Astrocyte (in vitro differentiated cells and primary cell): ENCODE measurements around the gene KCNC1. TPM values are rescaled to one million over a fixed set of nuclear protein-coding genes. Genes with fewer than 3 reads are reported as not detected.
A peak's percentile ranks its signal among the peaks of the same experiment; 100 is the strongest.

Experiments
- DNase-seq: peaks from one replicate; pipeline ENCODE4 v3.0.0-alpha.2; 2010; ENCODE audit warnings: low read depth
- FAIRE-seq: peaks from 2 replicates; lab custom pipeline; 2011; peaks lifted over from hg19 to GRCh38; lab: Jason Lieb, UNC
- H2AFZ ChIP-seq: 2 replicates; pipeline ENCODE4 v1.6.0; 2012; ENCODE audit warnings: low read depth, low read length, inconsistent platforms
- H3K27ac ChIP-seq: 2 replicates; pipeline ENCODE4 v1.5.1; 2011; ENCODE audit warnings: low read depth, low read length, inconsistent platforms
- H3K27me3 ChIP-seq: 2 replicates; pipeline ENCODE4 v1.6.0; 2011; ENCODE audit warnings: low read length, inconsistent platforms; ENCODE audit not compliant: insufficient read depth
- H3K36me3 ChIP-seq: 2 replicates; pipeline ENCODE4 v1.5.1; 2011; ENCODE audit warnings: low read length, inconsistent platforms; ENCODE audit not compliant: insufficient read depth
- H3K4me1 ChIP-seq: 2 replicates; pipeline ENCODE4 v1.5.1; 2011; ENCODE audit warnings: low read length, inconsistent platforms; ENCODE audit not compliant: insufficient read depth
- H3K4me2 ChIP-seq: 2 replicates; pipeline ENCODE4 v1.6.0; 2012; ENCODE audit warnings: low read length, inconsistent platforms
- H3K4me3 ChIP-seq: 2 replicates; pipeline ENCODE4 v1.5.1; 2011; ENCODE audit warnings: low read depth, mild to moderate bottlenecking, low read length, inconsistent platforms; ENCODE audit not compliant: insufficient read depth
- H3K79me2 ChIP-seq: 2 replicates; pipeline ENCODE4 v1.6.0; 2012; ENCODE audit warnings: mild to moderate bottlenecking, low read length, inconsistent platforms; ENCODE audit not compliant: insufficient read depth
- H3K9ac ChIP-seq: 2 replicates; pipeline ENCODE4 v1.6.0; 2012; ENCODE audit warnings: mild to moderate bottlenecking, low read length, inconsistent platforms
- H3K9me3 ChIP-seq: 2 replicates; pipeline ENCODE4 v1.5.1; 2012; ENCODE audit warnings: low read depth, mild to moderate bottlenecking, low read length, inconsistent platforms; ENCODE audit not compliant: insufficient read depth
- H4K20me1 ChIP-seq: 2 replicates; pipeline ENCODE4 v1.6.0; 2012; ENCODE audit warnings: low read length, inconsistent platforms; ENCODE audit not compliant: insufficient read depth
- H3K27ac Mint-ChIP-seq: one replicate; pipeline ENCODE4 v1.8.0; 2021; ENCODE audit warnings: mild to moderate bottlenecking, mixed read lengths; ENCODE audit not compliant: unreplicated experiment
- H3K27me3 Mint-ChIP-seq: one replicate; pipeline ENCODE4 v1.8.0; 2021; ENCODE audit warnings: low read depth, mixed read lengths; ENCODE audit not compliant: unreplicated experiment
- H3K36me3 Mint-ChIP-seq: one replicate; pipeline ENCODE4 v1.8.0; 2021; ENCODE audit warnings: low read depth, mixed read lengths; ENCODE audit not compliant: unreplicated experiment
- H3K4me1 Mint-ChIP-seq: one replicate; pipeline ENCODE4 v1.8.0; 2021; ENCODE audit warnings: low read depth, mixed read lengths; ENCODE audit not compliant: unreplicated experiment
- H3K4me3 Mint-ChIP-seq: one replicate; pipeline ENCODE4 v1.8.0; 2021; ENCODE audit warnings: mild to moderate bottlenecking, moderate library complexity, mixed read lengths; ENCODE audit not compliant: unreplicated experiment
- H3K9me3 Mint-ChIP-seq: one replicate; pipeline ENCODE4 v1.8.0; 2021; ENCODE audit warnings: mild to moderate bottlenecking, mixed read lengths; ENCODE audit not compliant: unreplicated experiment
- CTCF ChIP-seq: IDR thresholded peaks from 2 replicates; pipeline ENCODE4 v1.5.1; 2011; ENCODE audit warnings: low read depth, mild to moderate bottlenecking, inconsistent platforms, low read length, moderate library complexity; ENCODE audit not compliant: insufficient read depth
- EZH2 ChIP-seq: IDR thresholded peaks from 2 replicates; pipeline ENCODE4 v1.6.1; 2012; ENCODE audit warnings: mild to moderate bottlenecking, low read length, inconsistent platforms; ENCODE audit not compliant: insufficient read depth
- total RNA-seq: library from RNA; stranded (reverse); gene quantifications from 2 replicates; pipeline ENCODE4 v1.2.1, GENCODE V29; 2021

The KCNC1 gene
- total RNA-seq, 1 donor from 2014 or later: 0.05 TPM

GRCh38 chr11:17827006-17827405 lies 92.4 kb downstream of the KCNC1 start:
- H3K9me3 Mint-ChIP-seq: no peaks in the 10 kb centered on the region
- Histone ChIP-seq H4K20me1 (no peaks in the 10 kb centered on the region), H3K9me3 (no peaks in the 10 kb centered on the region), H2AFZ (no peak overlapping the region), H3K36me3 (no peaks in the 10 kb centered on the region), H3K27ac (no peak overlapping the region), H3K4me3 (no peak overlapping the region), H3K4me1 (no peaks in the 10 kb centered on the region), H3K4me2 (no peak overlapping the region), H3K79me2 (no peaks in the 10 kb centered on the region), H3K9ac (no peak overlapping the region), H3K27me3 (no peaks in the 10 kb centered on the region)
- FAIRE-seq (no peak), DNase-seq (no peak)
- no peak overlapping the region for H3K27ac Mint-ChIP-seq
- no peak overlapping the region for H3K4me3 Mint-ChIP-seq
- H3K4me1 Mint-ChIP-seq: peaks cover 2% of the 10 kb centered on the region
- H3K27me3 Mint-ChIP-seq: peaks cover 5% of the 10 kb centered on the region
- TF ChIP-seq CTCF (peak; percentile 9), EZH2 (no peak)
- H3K36me3 Mint-ChIP-seq: no peaks in the 10 kb centered on the region

- Histone ChIP-seq H2AFZ (no peak overlapping the region), H3K9ac (no peak overlapping the region), H3K4me3 (no peak overlapping the region), H4K20me1 (no peaks in the 10 kb centered on the region), H3K27ac (no peak overlapping the region), H3K9me3 (no peaks in the 10 kb centered on the region), H3K36me3 (no peaks in the 10 kb centered on the region), H3K4me2 (no peak overlapping the region), H3K4me1 (no peaks in the 10 kb centered on the region), H3K79me2 (no peaks in the 10 kb centered on the region), H3K27me3 (no peaks in the 10 kb centered on the region)
- Mint-ChIP-seq H3K36me3 (no peaks in the 10 kb centered on the region), H3K4me3 (no peak overlapping the region), H3K4me1 (no peaks in the 10 kb centered on the region), H3K27me3 (peaks cover 5% of the 10 kb centered on the region), H3K9me3 (no peaks in the 10 kb centered on the region), H3K27ac (no peak overlapping the region)
- FAIRE-seq (no peak), DNase-seq (peak; percentile 72)
- TF ChIP-seq CTCF (no peak), EZH2 (no peak)
These were observed 93.8 kb downstream of the KCNC1 start for GRCh38 chr11:17828311-17828751.

GRCh38 chr11:17831228-17831627 lies 96.6 kb downstream of the KCNC1 start:
- no peak overlapping the region for H3K9ac ChIP-seq
- H4K20me1 ChIP-seq: no peaks in the 10 kb centered on the region
- no peak overlapping the region for H2AFZ ChIP-seq
- no peaks in the 10 kb centered on the region for H3K36me3 Mint-ChIP-seq
- H3K4me1 ChIP-seq: no peaks in the 10 kb centered on the region
- FAIRE-seq (no peak), DNase-seq (no peak)
- no peaks in the 10 kb centered on the region for H3K36me3 ChIP-seq
- no peaks in the 10 kb centered on the region for H3K27me3 ChIP-seq
- TF ChIP-seq CTCF (no peak), EZH2 (no peak)
- no peak overlapping the region for H3K4me3 ChIP-seq
- H3K27ac Mint-ChIP-seq: no peak overlapping the region
- no peak overlapping the region for H3K4me3 Mint-ChIP-seq
- no peaks in the 10 kb centered on the region for H3K9me3 Mint-ChIP-seq
- peaks cover 5% of the 10 kb centered on the region for H3K27me3 Mint-ChIP-seq
- no peaks in the 10 kb centered on the region for H3K79me2 ChIP-seq
- H3K9me3 ChIP-seq: no peaks in the 10 kb centered on the region
- no peaks in the 10 kb centered on the region for H3K4me1 Mint-ChIP-seq
- no peak overlapping the region for H3K27ac ChIP-seq
- H3K4me2 ChIP-seq: no peak overlapping the region
